MM.1S (cell line): ENCODE data around the gene ZFYVE26.

ENCODE experiments used
- CTCF ChIP-seq: fragments of 300-600 bp; sonication (generic); IDR thresholded peaks from 2 replicates; pipeline ENCODE4 v1.5.1; 2016; ENCODE audit warnings: antibody characterized with exemption, low read length, mixed read lengths
- EZH2phosphoT487 ChIP-seq: fragments of 300-600 bp; sonication (generic); IDR thresholded peaks from 2 replicates; pipeline ENCODE4 v1.6.1; 2018; ENCODE audit warnings: antibody characterized with exemption, low read length

- TF ChIP-seq CTCF: no peak
- TF ChIP-seq EZH2phosphoT487: no peak
Measured at GRCh38 chr14:67800743-67801142, 15.6 kb downstream of the ZFYVE26 start.
